Measurements from ENCODE around the gene FMN1. TPM values are rescaled to one million over a fixed set of nuclear protein-coding genes. Genes with fewer than 3 reads are reported as not detected.

FMN1 gene
- polyA plus RNA-seq, 1 donor from 2014 or later: 0.40 TPM

DNA sequence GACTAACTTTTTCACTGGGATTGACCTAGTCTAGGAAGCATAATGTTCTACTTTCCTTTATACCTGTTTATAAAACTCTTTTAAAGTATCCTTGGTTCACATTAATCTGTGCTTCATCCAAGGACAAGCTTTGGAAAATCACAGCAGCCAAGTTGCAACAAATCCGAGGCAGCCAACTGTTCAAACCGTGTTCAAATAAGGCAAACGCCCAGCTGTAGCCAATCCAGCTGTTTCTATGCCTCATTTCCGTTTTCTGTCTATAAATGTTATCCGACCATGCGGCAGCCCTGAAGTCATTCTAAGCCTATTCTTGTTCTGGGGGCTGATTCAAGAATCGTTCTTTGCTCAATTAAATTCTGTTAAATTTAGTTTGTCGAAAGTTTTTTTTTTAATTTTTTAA lies 78.3 kb downstream of the FMN1 start:
- Histone ChIP-seq H3K4me2 (ENCODE audit: low read length) (no peak overlapping the region), H3K27ac (ENCODE audit: low read length) (no peak overlapping the region), H3K36me3 (ENCODE audit: insufficient read depth, low read length) (no peaks in the 10 kb centered on the region), H3K27me3 (ENCODE audit: insufficient read depth, low read depth, low read length) (no peaks in the 10 kb centered on the region), H3K4me3 (ENCODE audit: low read length) (no peak overlapping the region), H4K20me1 (ENCODE audit: insufficient read depth) (no peaks in the 10 kb centered on the region), H3K79me2 (replicated peaks; ENCODE audit: insufficient read depth, low read length) (no peaks in the 10 kb centered on the region), H3K9me2 (ENCODE audit: insufficient read depth, low read length) (no peaks in the 10 kb centered on the region), H3K9me3 (ENCODE audit: low read length) (no peaks in the 10 kb centered on the region), H2AFZ (ENCODE audit: low read depth, low read length) (no peak overlapping the region), H3F3A (ENCODE audit: insufficient read depth, low read length, poor library complexity, severe bottlenecking) (no peaks in the 10 kb centered on the region), H3K9ac (ENCODE audit: low read length) (no peak overlapping the region)
- TF ChIP-seq, protein P1, sequence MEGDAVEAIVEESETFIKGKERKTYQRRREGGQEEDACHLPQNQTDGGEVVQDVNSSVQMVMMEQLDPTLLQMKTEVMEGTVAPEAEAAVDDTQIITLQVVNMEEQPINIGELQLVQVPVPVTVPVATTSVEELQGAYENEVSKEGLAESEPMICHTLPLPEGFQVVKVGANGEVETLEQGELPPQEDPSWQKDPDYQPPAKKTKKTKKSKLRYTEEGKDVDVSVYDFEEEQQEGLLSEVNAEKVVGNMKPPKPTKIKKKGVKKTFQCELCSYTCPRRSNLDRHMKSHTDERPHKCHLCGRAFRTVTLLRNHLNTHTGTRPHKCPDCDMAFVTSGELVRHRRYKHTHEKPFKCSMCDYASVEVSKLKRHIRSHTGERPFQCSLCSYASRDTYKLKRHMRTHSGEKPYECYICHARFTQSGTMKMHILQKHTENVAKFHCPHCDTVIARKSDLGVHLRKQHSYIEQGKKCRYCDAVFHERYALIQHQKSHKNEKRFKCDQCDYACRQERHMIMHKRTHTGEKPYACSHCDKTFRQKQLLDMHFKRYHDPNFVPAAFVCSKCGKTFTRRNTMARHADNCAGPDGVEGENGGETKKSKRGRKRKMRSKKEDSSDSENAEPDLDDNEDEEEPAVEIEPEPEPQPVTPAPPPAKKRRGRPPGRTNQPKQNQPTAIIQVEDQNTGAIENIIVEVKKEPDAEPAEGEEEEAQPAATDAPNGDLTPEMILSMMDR (IDR thresholded peaks at IDR 0.05; ENCODE audit: poor library complexity, severe bottlenecking): no peak
- no peak for TF ChIP-seq MXI1 (conservative IDR thresholded peaks at IDR 0.05; ENCODE audit: poor library complexity, severe bottlenecking)
- no peak for TF ChIP-seq POLR2AphosphoS5 (IDR thresholded peaks at IDR 0.05)
- TF ChIP-seq RAD21 (conservative IDR thresholded peaks at IDR 0.05): no peak
- no peak for TF ChIP-seq TAF1 (IDR thresholded peaks at IDR 0.05; ENCODE audit: low read depth)
- TF ChIP-seq EZH2 (IDR thresholded peaks at IDR 0.05; ENCODE audit: borderline replicate concordance, insufficient read depth, low read length, poor library complexity, severe bottlenecking): no peak

DNA sequence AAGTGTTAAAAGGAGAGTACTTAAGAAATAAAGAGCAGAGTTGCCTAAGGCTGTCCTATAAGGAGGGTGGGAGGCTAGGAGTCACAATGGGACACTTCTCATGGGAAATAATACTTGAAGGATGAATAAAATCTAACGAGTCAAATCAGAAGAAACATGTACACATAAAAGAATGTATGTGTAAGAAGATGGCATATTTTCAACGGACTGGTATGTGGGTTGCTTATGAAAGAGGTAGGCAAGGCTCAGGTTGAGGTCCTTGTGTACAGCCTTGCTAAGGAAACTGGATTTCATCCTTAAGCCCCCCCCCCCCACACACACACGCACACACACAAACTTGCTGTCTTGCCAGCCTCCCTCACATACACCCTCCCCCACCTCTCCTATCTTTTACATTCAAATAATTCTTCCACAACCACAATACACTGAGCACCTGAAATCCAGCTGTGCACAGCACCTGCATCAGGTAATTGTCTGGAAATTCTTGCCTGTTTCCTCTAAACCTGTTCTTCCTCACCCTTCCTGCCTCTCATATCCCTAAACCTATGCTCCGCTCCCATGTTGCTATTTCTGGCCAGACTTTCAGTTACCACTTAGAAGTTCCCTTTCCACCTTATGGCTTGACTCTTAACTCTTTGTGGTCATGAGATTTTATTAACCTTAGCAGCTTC lies 79.2 kb downstream of the FMN1 start:
- Histone ChIP-seq H3K4me3 (ENCODE audit: low read length) (no peak overlapping the region), H3K27me3 (ENCODE audit: insufficient read depth, low read depth, low read length) (no peaks in the 10 kb centered on the region), H3K4me2 (ENCODE audit: low read length) (no peak overlapping the region), H3K9me3 (ENCODE audit: low read length) (no peaks in the 10 kb centered on the region), H4K20me1 (ENCODE audit: insufficient read depth) (no peaks in the 10 kb centered on the region), H3K79me2 (replicated peaks; ENCODE audit: insufficient read depth, low read length) (no peaks in the 10 kb centered on the region), H2AFZ (ENCODE audit: low read depth, low read length) (no peak overlapping the region), H3K9me2 (ENCODE audit: insufficient read depth, low read length) (no peaks in the 10 kb centered on the region), H3K36me3 (ENCODE audit: insufficient read depth, low read length) (no peaks in the 10 kb centered on the region), H3F3A (ENCODE audit: insufficient read depth, low read length, poor library complexity, severe bottlenecking) (no peaks in the 10 kb centered on the region), H3K27ac (ENCODE audit: low read length) (no peak overlapping the region), H3K9ac (ENCODE audit: low read length) (no peak overlapping the region)
- no peak for TF ChIP-seq MXI1 (conservative IDR thresholded peaks at IDR 0.05; ENCODE audit: poor library complexity, severe bottlenecking)
- TF ChIP-seq, protein P1 (IDR thresholded peaks at IDR 0.05; ENCODE audit: poor library complexity, severe bottlenecking): no peak
- no peak for TF ChIP-seq SMC3 (conservative IDR thresholded peaks at IDR 0.05; ENCODE audit: poor library complexity)
- no peak for TF ChIP-seq EZH2 (IDR thresholded peaks at IDR 0.05; ENCODE audit: borderline replicate concordance, insufficient read depth, low read length, poor library complexity, severe bottlenecking)
- no peak for TF ChIP-seq EP300 (conservative IDR thresholded peaks at IDR 0.05; ENCODE audit: poor library complexity, severe bottlenecking)
- no peak for TF ChIP-seq TAF1 (IDR thresholded peaks at IDR 0.05; ENCODE audit: low read depth)
- no peak for TF ChIP-seq POLR2AphosphoS5 (IDR thresholded peaks at IDR 0.05)
- no peak for TF ChIP-seq RAD21 (conservative IDR thresholded peaks at IDR 0.05)
- TF ChIP-seq, protein P2, sequence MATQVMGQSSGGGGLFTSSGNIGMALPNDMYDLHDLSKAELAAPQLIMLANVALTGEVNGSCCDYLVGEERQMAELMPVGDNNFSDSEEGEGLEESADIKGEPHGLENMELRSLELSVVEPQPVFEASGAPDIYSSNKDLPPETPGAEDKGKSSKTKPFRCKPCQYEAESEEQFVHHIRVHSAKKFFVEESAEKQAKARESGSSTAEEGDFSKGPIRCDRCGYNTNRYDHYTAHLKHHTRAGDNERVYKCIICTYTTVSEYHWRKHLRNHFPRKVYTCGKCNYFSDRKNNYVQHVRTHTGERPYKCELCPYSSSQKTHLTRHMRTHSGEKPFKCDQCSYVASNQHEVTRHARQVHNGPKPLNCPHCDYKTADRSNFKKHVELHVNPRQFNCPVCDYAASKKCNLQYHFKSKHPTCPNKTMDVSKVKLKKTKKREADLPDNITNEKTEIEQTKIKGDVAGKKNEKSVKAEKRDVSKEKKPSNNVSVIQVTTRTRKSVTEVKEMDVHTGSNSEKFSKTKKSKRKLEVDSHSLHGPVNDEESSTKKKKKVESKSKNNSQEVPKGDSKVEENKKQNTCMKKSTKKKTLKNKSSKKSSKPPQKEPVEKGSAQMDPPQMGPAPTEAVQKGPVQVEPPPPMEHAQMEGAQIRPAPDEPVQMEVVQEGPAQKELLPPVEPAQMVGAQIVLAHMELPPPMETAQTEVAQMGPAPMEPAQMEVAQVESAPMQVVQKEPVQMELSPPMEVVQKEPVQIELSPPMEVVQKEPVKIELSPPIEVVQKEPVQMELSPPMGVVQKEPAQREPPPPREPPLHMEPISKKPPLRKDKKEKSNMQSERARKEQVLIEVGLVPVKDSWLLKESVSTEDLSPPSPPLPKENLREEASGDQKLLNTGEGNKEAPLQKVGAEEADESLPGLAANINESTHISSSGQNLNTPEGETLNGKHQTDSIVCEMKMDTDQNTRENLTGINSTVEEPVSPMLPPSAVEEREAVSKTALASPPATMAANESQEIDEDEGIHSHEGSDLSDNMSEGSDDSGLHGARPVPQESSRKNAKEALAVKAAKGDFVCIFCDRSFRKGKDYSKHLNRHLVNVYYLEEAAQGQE (IDR thresholded peaks at IDR 0.05; ENCODE audit: borderline replicate concordance): no peak
